ENCODE data around the gene SH3TC2. TPM values are rescaled to one million over a fixed set of nuclear protein-coding genes. Genes with fewer than 3 reads are reported as not detected.

SH3TC2 gene
- total RNA-seq, 4 donors from 2014 or later: 1.9 to 8.2 (median 5.2) TPM

- WGBS: 85% methylated on average over 2 of the region's 2 CpGs
- TF ChIP-seq POLR2A (IDR thresholded peaks at IDR 0.05): no peak
- TF ChIP-seq CTCF (IDR thresholded peaks at IDR 0.05): no peak
- no peak for TF ChIP-seq EP300 (IDR thresholded peaks at IDR 0.05)
- no peak for TF ChIP-seq POLR2AphosphoS5 (IDR thresholded peaks at IDR 0.05)
- Histone ChIP-seq H3K36me3 (no peaks in the 10 kb centered on the region), H3K4me3 (no peak overlapping the region), H3K4me1 (peaks cover 18% of the 10 kb centered on the region), H3K9me3 (no peaks in the 10 kb centered on the region), H3K27ac (no peak overlapping the region), H3K27me3 (no peaks in the 10 kb centered on the region)
- no peak for DNase-seq (ENCODE audit: low spot score in 2 of 2)
These were observed 8.9 kb upstream of the SH3TC2 start for GRCh38 chr5:149071756-149072155.

GRCh38 chr5:149071216-149071615 is 8.4 kb upstream of the SH3TC2 start:
- DNase-seq (ENCODE audit: low spot score in 2 of 2): no peak
- H3K36me3 ChIP-seq: no peaks in the 10 kb centered on the region
- no peaks in the 10 kb centered on the region for H3K27me3 ChIP-seq
- H3K4me1 ChIP-seq: peaks cover 18% of the 10 kb centered on the region
- H3K4me3 ChIP-seq: no peak overlapping the region
- H3K27ac ChIP-seq: no peak overlapping the region
- TF ChIP-seq POLR2AphosphoS5 (IDR thresholded peaks at IDR 0.05) (no peak), POLR2A (IDR thresholded peaks at IDR 0.05) (no peak), CTCF (IDR thresholded peaks at IDR 0.05) (no peak), EP300 (IDR thresholded peaks at IDR 0.05) (no peak)
- no peaks in the 10 kb centered on the region for H3K9me3 ChIP-seq
- WGBS: 0% methylated on average over 1 of the region's 1 CpG

- Histone ChIP-seq H3K27ac (no peak overlapping the region), H3K4me3 (no peak overlapping the region), H3K27me3 (no peaks in the 10 kb centered on the region), H3K9me3 (no peaks in the 10 kb centered on the region), H3K4me1 (peaks cover 16% of the 10 kb centered on the region), H3K36me3 (no peaks in the 10 kb centered on the region)
- WGBS: 47% methylated on average over 2 of the region's 2 CpGs
- no peak for TF ChIP-seq POLR2AphosphoS5 (IDR thresholded peaks at IDR 0.05)
- no peak for DNase-seq (ENCODE audit: low spot score in 2 of 2)
These were observed 6.8 kb upstream of the SH3TC2 start for GRCh38 chr5:149069711-149070110.

- H3K9me3 ChIP-seq: no peaks in the 10 kb centered on the region
- no peaks in the 10 kb centered on the region for H3K36me3 ChIP-seq
- no peak for TF ChIP-seq POLR2AphosphoS5 (IDR thresholded peaks at IDR 0.05)
- no peak for TF ChIP-seq EP300 (IDR thresholded peaks at IDR 0.05)
- TF ChIP-seq POLR2A (IDR thresholded peaks at IDR 0.05): no peak
- no peak for TF ChIP-seq CTCF (IDR thresholded peaks at IDR 0.05)
- H3K27me3 ChIP-seq: no peaks in the 10 kb centered on the region
- WGBS: 81% methylated on average over 2 of the region's 2 CpGs
- peaks cover 28% of the 10 kb centered on the region for H3K4me1 ChIP-seq
- H3K4me3 ChIP-seq: no peak overlapping the region
- no peak overlapping the region for H3K27ac ChIP-seq
- no peak for DNase-seq (ENCODE audit: low spot score in 2 of 2)
These were observed 1.1 kb upstream of the SH3TC2 start for GRCh38 chr5:149063896-149064478.

GRCh38 chr5:149062371-149063016 is 368 bp downstream of the SH3TC2 start:
- Histone ChIP-seq H3K9me3 (no peaks in the 10 kb centered on the region), H3K36me3 (no peaks in the 10 kb centered on the region), H3K27ac (peak overlapping the region; percentile 81), H3K4me1 (peaks cover 28% of the 10 kb centered on the region), H3K27me3 (no peaks in the 10 kb centered on the region), H3K4me3 (no peak overlapping the region)
- WGBS: 0% methylated on average over 1 of the region's 3 CpGs
- TF ChIP-seq POLR2AphosphoS5 (IDR thresholded peaks at IDR 0.05): no peak
- no peak for TF ChIP-seq POLR2A (IDR thresholded peaks at IDR 0.05)
- no peak for TF ChIP-seq EP300 (IDR thresholded peaks at IDR 0.05)
- no peak for TF ChIP-seq CTCF (IDR thresholded peaks at IDR 0.05)
- no peak for DNase-seq (ENCODE audit: low spot score in 2 of 2)
